K562 (cell line): ENCODE measurements around the gene NEDD4L. TPM values are rescaled to one million over a fixed set of nuclear protein-coding genes. Genes with fewer than 3 reads are reported as not detected.

Source experiments
- BDP1 ChIP-seq: IDR thresholded peaks from 3 replicates; pipeline ENCODE4 v1.6.1; 2011; ENCODE audit not compliant: insufficient read length, insufficient read depth
- GTF2E2 ChIP-seq: fragments of 200-800 bp; sonication (Bioruptor generic); IDR thresholded peaks from 2 replicates; pipeline ENCODE4 v1.6.1; 2016; ENCODE audit warnings: missing genetic modification characterization, missing compliant biosample characterization
- JUN ChIP-seq, 2 experiments: sonication (generic) in 1 of 2; formaldehyde crosslinking in 1 of 2; IDR thresholded peaks; 2 replicates each; pipeline versions ENCODE4 v1.6.1 to v1.8.0; 2012 to 2022; ENCODE audit warnings: borderline replicate concordance in 2 of 2, mild to moderate bottlenecking in 2 of 2, improper control_type of control experiment in 1 of 2, low read depth in 1 of 2, low read length in 1 of 2, missing genetic modification reagents in 1 of 2
- MAZ ChIP-seq, 2 experiments: fragments of 450-650 bp in 1 of 2; sonication (generic) in 1 of 2; formaldehyde crosslinking; IDR thresholded peaks in 1 of 2; conservative IDR thresholded peaks in 1 of 2; 2 replicates each; pipeline versions ENCODE4 v1.4.0 to v1.5.0; 2020; ENCODE audit warnings: mild to moderate bottlenecking in 1 of 2, missing genetic modification reagents in 1 of 2
- SMAD1 ChIP-seq: fragments of 150-350 bp; IDR thresholded peaks from 2 replicates; pipeline ENCODE4 v1.6.1; 2014; ENCODE audit warnings: low read length, low read depth; ENCODE audit not compliant: partially characterized antibody
- SMARCA4 ChIP-seq: fragments of 450-650 bp; IDR thresholded peaks from 2 replicates; pipeline ENCODE4 v1.6.1; 2016
- TRIM28 ChIP-seq: fragments of 450-650 bp; IDR thresholded peaks from 2 replicates; pipeline ENCODE4 v1.6.1; 2017
- ZFP30 ChIP-seq: fragments of 250-450 bp; sonication (Bioruptor Pico); IDR thresholded peaks from 2 replicates; pipeline ENCODE4 v1.8.0; 2022; ENCODE audit warnings: moderate library complexity, mild to moderate bottlenecking, inconsistent platforms, borderline replicate concordance
- ZNF140 ChIP-seq: fragments of 250-450 bp; sonication (Bioruptor Pico); IDR thresholded peaks from 2 replicates; pipeline ENCODE4 v1.8.0; 2021; ENCODE audit warnings: moderate library complexity, mild to moderate bottlenecking, inconsistent platforms
- ZNF3 ChIP-seq: fragments of 250-450 bp; sonication (Bioruptor Pico); IDR thresholded peaks from 2 replicates; pipeline ENCODE4 v1.5.0; 2021; ENCODE audit warnings: mild to moderate bottlenecking, moderate library complexity
- ZNF584 ChIP-seq: fragments of 200-800 bp; sonication (Bioruptor generic); IDR thresholded peaks from 2 replicates; pipeline ENCODE4 v1.6.1; 2016; ENCODE audit warnings: low read depth, mild to moderate bottlenecking, missing genetic modification characterization, missing compliant biosample characterization
- polyA plus RNA-seq, 8 experiments: library from polyadenylated mRNA; depleted of rRNA in 4 of 8; stranded (reverse) in 5 of 8; unstranded in 3 of 8; fragments of >200 nt; fragmentation: Nextera tagmentation in 2 of 8; fragmentation: Illumina TruSeq in 1 of 8; extraction: Ambion mirVana in 2 of 8; extraction: Trizol in 1 of 8; gene quantifications; 2 replicates each; pipeline versions ENCODE4 v1.2.1 to v1.2.3, GENCODE V29; 2011 to 2014; ENCODE audit warnings: inconsistent platforms in 1 of 8, missing spikeins in 1 of 8
- total RNA-seq, 7 experiments: library from RNA; depleted of rRNA in 6 of 7; stranded (reverse); fragments of >200 nt in 6 of 7; fragmentation: Illumina TruSeq in 2 of 7; extraction: Trizol in 2 of 7; gene quantifications; 2 replicates each; pipeline versions ENCODE4 v1.2.1 to v1.2.3, GENCODE V29; 2011 to 2021; ENCODE audit warnings: low replicate concordance in 1 of 7
- TF ChIP-seq, protein P1 (sequence below), 2 experiments: fragments of 450-650 bp in 1 of 2; sonication (generic) in 1 of 2; formaldehyde crosslinking in 1 of 2; IDR thresholded peaks in 1 of 2; conservative IDR thresholded peaks in 1 of 2; 2 replicates each; pipeline versions ENCODE4 v1.6.1 to v1.8.1; 2016 to 2023; ENCODE audit warnings: mild to moderate bottlenecking in 2 of 2, moderate library complexity in 2 of 2, inconsistent platforms in 1 of 2, missing genetic modification reagents in 1 of 2
- TF ChIP-seq, protein P2 (sequence below): fragments of 450-650 bp; IDR thresholded peaks from 2 replicates; pipeline ENCODE4 v1.6.1; 2018; ENCODE audit not compliant: partially characterized antibody
- TF ChIP-seq, protein P3 (sequence below): fragments of 450-650 bp; conservative IDR thresholded peaks from 2 replicates; pipeline ENCODE4 v1.6.1; 2016; ENCODE audit warnings: missing genetic modification characterization, low read depth, mild to moderate bottlenecking, control low read depth, missing compliant biosample characterization

Gene NEDD4L
- total and polyA plus RNA-seq, 9 of the 15 experiments (the other 6 are each of a cell fraction or from before 2014, with no cell fraction given): 8.1 to 33.4 (median 19.9) TPM

DNA sequence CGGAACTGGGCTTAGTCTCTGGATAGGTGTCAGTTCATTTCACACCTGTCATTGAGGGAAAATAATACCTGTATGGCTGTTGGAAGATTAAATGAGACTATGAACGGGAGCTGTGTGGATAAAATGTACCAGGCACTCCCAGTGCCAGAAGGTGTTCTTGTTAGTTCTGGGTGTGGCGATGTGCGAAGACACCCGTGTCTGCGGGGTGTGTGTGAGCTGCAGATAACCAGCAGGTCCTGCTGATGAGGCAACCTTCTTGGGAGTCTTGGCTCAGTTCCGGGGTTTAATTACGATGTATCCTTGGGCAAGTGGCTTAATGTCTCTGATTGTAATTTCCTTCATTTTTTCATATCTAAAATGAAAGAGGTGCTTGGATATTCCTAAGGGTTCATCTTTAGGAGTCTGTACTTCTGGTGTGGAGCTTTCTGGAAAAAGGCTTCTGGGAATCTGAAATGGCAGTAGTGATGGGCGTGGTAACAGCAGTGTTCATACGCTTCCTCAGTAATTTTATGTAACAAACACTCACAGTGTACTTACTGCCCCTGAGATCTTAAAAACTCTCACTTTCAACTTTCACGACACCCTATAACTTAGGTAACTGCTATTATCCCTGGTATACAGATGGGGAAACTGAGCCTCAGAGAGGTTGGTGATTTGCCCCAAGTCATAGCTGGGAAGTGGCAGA is 35.0 kb downstream of the NEDD4L start (continued):
- TF ChIP-seq MAZ (CRISPR knock-in tag; conservative IDR thresholded peaks at IDR 0.05 in 1 of 2, IDR thresholded peaks at IDR 0.05 in 1 of 2) (no peak), ZNF140 (no peak), TRIM28 (no peak), SMAD1 (no peak), ZFP30 (CRISPR knock-in tag) (no peak), JUN (IDR thresholded peaks at IDR 0.05; ENCODE audit: borderline replicate concordance, low read depth, low read length) (0 out of 2 replicates have a peak, but pooled peaks have one; percentile 36), JUN (CRISPR knock-in tag; IDR thresholded peaks at IDR 0.05; ENCODE audit: borderline replicate concordance) (no peak), ZNF584 (no peak), GTF2E2 (tag) (no peak), SMARCA4 (peak; percentile 87), ZNF3 (CRISPR knock-in tag) (no peak), BDP1 (no peak)
- TF ChIP-seq, protein P1, sequence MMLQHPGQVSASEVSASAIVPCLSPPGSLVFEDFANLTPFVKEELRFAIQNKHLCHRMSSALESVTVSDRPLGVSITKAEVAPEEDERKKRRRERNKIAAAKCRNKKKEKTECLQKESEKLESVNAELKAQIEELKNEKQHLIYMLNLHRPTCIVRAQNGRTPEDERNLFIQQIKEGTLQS (IDR thresholded peaks at IDR 0.05): peak; percentile 94
- TF ChIP-seq, protein P1 (CRISPR knock-in tag; conservative IDR thresholded peaks at IDR 0.05): 0 out of 2 replicates have a peak, but pooled peaks have one; percentile 52
- TF ChIP-seq, protein P2, sequence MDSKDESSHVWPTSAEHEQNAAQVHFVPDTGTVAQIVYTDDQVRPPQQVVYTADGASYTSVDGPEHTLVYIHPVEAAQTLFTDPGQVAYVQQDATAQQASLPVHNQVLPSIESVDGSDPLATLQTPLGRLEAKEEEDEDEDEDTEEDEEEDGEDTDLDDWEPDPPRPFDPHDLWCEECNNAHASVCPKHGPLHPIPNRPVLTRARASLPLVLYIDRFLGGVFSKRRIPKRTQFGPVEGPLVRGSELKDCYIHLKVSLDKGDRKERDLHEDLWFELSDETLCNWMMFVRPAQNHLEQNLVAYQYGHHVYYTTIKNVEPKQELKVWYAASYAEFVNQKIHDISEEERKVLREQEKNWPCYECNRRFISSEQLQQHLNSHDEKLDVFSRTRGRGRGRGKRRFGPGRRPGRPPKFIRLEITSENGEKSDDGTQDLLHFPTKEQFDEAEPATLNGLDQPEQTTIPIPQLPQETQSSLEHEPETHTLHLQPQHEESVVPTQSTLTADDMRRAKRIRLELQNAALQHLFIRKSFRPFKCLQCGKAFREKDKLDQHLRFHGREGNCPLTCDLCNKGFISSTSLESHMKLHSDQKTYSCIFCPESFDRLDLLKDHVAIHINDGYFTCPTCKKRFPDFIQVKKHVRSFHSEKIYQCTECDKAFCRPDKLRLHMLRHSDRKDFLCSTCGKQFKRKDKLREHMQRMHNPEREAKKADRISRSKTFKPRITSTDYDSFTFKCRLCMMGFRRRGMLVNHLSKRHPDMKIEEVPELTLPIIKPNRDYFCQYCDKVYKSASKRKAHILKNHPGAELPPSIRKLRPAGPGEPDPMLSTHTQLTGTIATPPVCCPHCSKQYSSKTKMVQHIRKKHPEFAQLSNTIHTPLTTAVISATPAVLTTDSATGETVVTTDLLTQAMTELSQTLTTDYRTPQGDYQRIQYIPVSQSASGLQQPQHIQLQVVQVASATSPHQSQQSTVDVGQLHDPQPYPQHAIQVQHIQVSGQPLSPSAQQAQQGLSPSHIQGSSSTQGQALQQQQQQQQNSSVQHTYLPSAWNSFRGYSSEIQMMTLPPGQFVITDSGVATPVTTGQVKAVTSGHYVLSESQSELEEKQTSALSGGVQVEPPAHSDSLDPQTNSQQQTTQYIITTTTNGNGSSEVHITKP: no peak
- TF ChIP-seq, protein P3, sequence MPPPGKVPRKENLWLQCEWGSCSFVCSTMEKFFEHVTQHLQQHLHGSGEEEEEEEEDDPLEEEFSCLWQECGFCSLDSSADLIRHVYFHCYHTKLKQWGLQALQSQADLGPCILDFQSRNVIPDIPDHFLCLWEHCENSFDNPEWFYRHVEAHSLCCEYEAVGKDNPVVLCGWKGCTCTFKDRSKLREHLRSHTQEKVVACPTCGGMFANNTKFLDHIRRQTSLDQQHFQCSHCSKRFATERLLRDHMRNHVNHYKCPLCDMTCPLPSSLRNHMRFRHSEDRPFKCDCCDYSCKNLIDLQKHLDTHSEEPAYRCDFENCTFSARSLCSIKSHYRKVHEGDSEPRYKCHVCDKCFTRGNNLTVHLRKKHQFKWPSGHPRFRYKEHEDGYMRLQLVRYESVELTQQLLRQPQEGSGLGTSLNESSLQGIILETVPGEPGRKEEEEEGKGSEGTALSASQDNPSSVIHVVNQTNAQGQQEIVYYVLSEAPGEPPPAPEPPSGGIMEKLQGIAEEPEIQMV (tag): no peak
